ENCODE measurements around the gene TBC1D30.

DNA sequence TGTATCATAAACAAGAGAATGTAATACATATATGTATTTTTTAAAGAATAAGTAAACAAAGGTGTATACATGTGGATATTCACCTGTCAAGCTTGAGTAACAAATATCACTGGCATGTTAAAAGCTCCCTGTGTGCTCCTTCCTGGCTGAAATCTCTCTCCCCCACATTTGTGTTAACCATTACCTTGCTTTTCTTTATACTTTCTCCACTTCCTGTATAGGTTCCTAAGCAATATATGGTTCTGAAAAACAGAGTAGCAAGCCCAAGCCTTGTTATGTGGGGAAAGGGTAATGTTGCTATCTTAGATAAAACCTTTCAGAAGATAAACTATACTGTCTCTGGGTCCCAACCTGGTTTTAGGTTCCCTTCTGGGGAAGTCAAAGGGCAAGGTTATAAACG, 32.3 kb upstream of the TBC1D30 start:
- TF ChIP-seq CTCF (IDR thresholded peaks at IDR 0.05) (no peak), POLR2A (IDR thresholded peaks at IDR 0.05) (no peak)

Measured in lower leg skin (tissue), 3 donors.